Left hindlimb (tissue), 1 donor: ENCODE data around the gene ZNF444.
"Not testable (repeated sequence)": the region's sequence is repeated elsewhere in the genome, so short reads cannot be mapped to it uniquely, and the experiment has no call there.

Source experiments
- DNase-seq: peaks from one replicate; pipeline ENCODE4 v3.0.0-alpha.2; 2018

ZNF444 gene

GRCh38 chr19:56140583-56141416 is at the start of gene ZNF444:
Gene ZNF444, plus strand, starts transcription at chr19:56141287. Its CDS starts 5,625 bp downstream, at chr19:56146912.
- DNase-seq = peak; percentile 100

GRCh38 chr19:56091751-56092546 is 49.1 kb upstream of the ZNF444 start:
- peak; percentile 4 for DNase-seq

GRCh38 chr19:56092685-56093631 is 48.1 kb upstream of the ZNF444 start:
- peak; percentile 17 for DNase-seq

- DNase-seq = peak; percentile 8
These were observed 46.6 kb upstream of the ZNF444 start for GRCh38 chr19:56094449-56094848.

- no peak for DNase-seq
These were observed 44.4 kb upstream of the ZNF444 start for GRCh38 chr19:56096665-56097064.

- DNase-seq = no peak
These were observed 43.8 kb upstream of the ZNF444 start for GRCh38 chr19:56097306-56097705.

- DNase-seq = no peak
These were observed 43.3 kb upstream of the ZNF444 start for GRCh38 chr19:56097776-56098175.

GRCh38 chr19:56098237-56098636 is 42.9 kb upstream of the ZNF444 start:
- DNase-seq = not testable (repeated sequence)

- DNase-seq = no peak
These were observed 42.1 kb upstream of the ZNF444 start for GRCh38 chr19:56098731-56099568.

GRCh38 chr19:56099638-56100539 is 41.2 kb upstream of the ZNF444 start:
- DNase-seq = no peak

GRCh38 chr19:56101095-56101494 is 40.0 kb upstream of the ZNF444 start:
- no peak for DNase-seq

- no peak for DNase-seq
These were observed 39.1 kb upstream of the ZNF444 start for GRCh38 chr19:56101746-56102535.

GRCh38 chr19:56103027-56103614 is 38.0 kb upstream of the ZNF444 start:
- DNase-seq = no peak

- DNase-seq = no peak
These were observed 36.7 kb upstream of the ZNF444 start for GRCh38 chr19:56104423-56104822.

GRCh38 chr19:56105090-56105701 is 35.9 kb upstream of the ZNF444 start:
- DNase-seq = no peak

GRCh38 chr19:56105831-56106396 is 35.2 kb upstream of the ZNF444 start:
- DNase-seq = not testable (repeated sequence)

GRCh38 chr19:56106397-56106849 is 34.7 kb upstream of the ZNF444 start:
- no peak for DNase-seq

- peak; percentile 25 for DNase-seq
These were observed 34.1 kb upstream of the ZNF444 start for GRCh38 chr19:56106993-56107392.
